HepG2 (cell line): ENCODE data around the gene SLAMF6. TPM values are rescaled to one million over a fixed set of nuclear protein-coding genes. Genes with fewer than 3 reads are reported as not detected.

Experiments used
- BCL6 ChIP-seq: IDR thresholded peaks from 2 replicates; pipeline ENCODE4 v1.6.1; 2016; ENCODE audit warnings: missing genetic modification reagents, missing compliant biosample characterization
- CREBL2 ChIP-seq: sonication (generic); formaldehyde crosslinking; IDR thresholded peaks from 2 replicates; pipeline ENCODE4 v1.8.1; 2023; ENCODE audit warnings: missing genetic modification reagents, mild to moderate bottlenecking, borderline replicate concordance
- EEA1 ChIP-seq: sonication (generic); formaldehyde crosslinking; IDR thresholded peaks from 2 replicates; pipeline ENCODE4 v1.5.1; 2020; ENCODE audit warnings: mild to moderate bottlenecking, missing genetic modification reagents, borderline replicate concordance
- NFIC ChIP-seq: IDR thresholded peaks from 2 replicates; pipeline ENCODE4 v1.6.1; 2012; ENCODE audit warnings: mild to moderate bottlenecking, low read length, inconsistent platforms
- ZNF616 ChIP-seq: sonication (generic); formaldehyde crosslinking; IDR thresholded peaks from 2 replicates; pipeline ENCODE4 v1.5.0; 2020; ENCODE audit warnings: low read depth, mild to moderate bottlenecking, missing genetic modification reagents
- polyA plus RNA-seq, 8 experiments: library from polyadenylated mRNA; depleted of rRNA in 3 of 8; stranded (reverse) in 7 of 8; unstranded in 1 of 8; fragments of >200 nt; fragmentation: Illumina TruSeq in 4 of 8; extraction: Trizol in 4 of 8; gene quantifications; 2 replicates each; pipeline versions ENCODE4 v1.2.1 to v1.2.3, GENCODE V29; 2011 to 2016; ENCODE audit warnings: low read depth in 4 of 8, missing spikeins in 1 of 8, mixed read lengths in 1 of 8; ENCODE audit not compliant: insufficient read depth in 1 of 8
- total RNA-seq, 5 experiments: library from RNA; depleted of rRNA; stranded (reverse); fragments of >200 nt; fragmentation: Illumina TruSeq; extraction: Trizol; gene quantifications; 2 replicates each; pipeline ENCODE4 v1.2.3, GENCODE V29; 2016; ENCODE audit warnings: low read depth in 1 of 5
- TF ChIP-seq, protein P1 (sequence below): sonication (generic); formaldehyde crosslinking; IDR thresholded peaks from 2 replicates; pipeline ENCODE4 v1.4.0; 2020; ENCODE audit warnings: missing genetic modification reagents
- TF ChIP-seq, protein P2 (sequence below): sonication (generic); formaldehyde crosslinking; conservative IDR thresholded peaks from 2 replicates; pipeline ENCODE4 v1.4.0; 2020; ENCODE audit warnings: missing genetic modification reagents

Gene SLAMF6
- total and polyA plus RNA-seq, 2 of the 13 experiments (the other 11 are each of a cell fraction or from before 2014, with no cell fraction given) = not detected

GRCh38 chr1:160486453-160486852 lies 36.6 kb downstream of the SLAMF6 start (continued):
- TF ChIP-seq, protein P1, sequence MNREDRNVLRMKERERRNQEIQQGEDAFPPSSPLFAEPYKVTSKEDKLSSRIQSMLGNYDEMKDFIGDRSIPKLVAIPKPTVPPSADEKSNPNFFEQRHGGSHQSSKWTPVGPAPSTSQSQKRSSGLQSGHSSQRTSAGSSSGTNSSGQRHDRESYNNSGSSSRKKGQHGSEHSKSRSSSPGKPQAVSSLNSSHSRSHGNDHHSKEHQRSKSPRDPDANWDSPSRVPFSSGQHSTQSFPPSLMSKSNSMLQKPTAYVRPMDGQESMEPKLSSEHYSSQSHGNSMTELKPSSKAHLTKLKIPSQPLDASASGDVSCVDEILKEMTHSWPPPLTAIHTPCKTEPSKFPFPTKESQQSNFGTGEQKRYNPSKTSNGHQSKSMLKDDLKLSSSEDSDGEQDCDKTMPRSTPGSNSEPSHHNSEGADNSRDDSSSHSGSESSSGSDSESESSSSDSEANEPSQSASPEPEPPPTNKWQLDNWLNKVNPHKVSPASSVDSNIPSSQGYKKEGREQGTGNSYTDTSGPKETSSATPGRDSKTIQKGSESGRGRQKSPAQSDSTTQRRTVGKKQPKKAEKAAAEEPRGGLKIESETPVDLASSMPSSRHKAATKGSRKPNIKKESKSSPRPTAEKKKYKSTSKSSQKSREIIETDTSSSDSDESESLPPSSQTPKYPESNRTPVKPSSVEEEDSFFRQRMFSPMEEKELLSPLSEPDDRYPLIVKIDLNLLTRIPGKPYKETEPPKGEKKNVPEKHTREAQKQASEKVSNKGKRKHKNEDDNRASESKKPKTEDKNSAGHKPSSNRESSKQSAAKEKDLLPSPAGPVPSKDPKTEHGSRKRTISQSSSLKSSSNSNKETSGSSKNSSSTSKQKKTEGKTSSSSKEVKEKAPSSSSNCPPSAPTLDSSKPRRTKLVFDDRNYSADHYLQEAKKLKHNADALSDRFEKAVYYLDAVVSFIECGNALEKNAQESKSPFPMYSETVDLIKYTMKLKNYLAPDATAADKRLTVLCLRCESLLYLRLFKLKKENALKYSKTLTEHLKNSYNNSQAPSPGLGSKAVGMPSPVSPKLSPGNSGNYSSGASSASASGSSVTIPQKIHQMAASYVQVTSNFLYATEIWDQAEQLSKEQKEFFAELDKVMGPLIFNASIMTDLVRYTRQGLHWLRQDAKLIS (CRISPR knock-in tag) = no peak
- no peak for TF ChIP-seq EEA1 (CRISPR knock-in tag)
- no peak for TF ChIP-seq NFIC
- no peak for TF ChIP-seq BCL6 (CRISPR knock-in tag)
- no peak for TF ChIP-seq CREBL2 (CRISPR knock-in tag)
- no peak for TF ChIP-seq ZNF616 (CRISPR knock-in tag)
- TF ChIP-seq, protein P2, sequence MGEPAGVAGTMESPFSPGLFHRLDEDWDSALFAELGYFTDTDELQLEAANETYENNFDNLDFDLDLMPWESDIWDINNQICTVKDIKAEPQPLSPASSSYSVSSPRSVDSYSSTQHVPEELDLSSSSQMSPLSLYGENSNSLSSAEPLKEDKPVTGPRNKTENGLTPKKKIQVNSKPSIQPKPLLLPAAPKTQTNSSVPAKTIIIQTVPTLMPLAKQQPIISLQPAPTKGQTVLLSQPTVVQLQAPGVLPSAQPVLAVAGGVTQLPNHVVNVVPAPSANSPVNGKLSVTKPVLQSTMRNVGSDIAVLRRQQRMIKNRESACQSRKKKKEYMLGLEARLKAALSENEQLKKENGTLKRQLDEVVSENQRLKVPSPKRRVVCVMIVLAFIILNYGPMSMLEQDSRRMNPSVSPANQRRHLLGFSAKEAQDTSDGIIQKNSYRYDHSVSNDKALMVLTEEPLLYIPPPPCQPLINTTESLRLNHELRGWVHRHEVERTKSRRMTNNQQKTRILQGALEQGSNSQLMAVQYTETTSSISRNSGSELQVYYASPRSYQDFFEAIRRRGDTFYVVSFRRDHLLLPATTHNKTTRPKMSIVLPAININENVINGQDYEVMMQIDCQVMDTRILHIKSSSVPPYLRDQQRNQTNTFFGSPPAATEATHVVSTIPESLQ (CRISPR knock-in tag) = no peak
